ENCODE data around the gene TNIP1. TPM values are rescaled to one million over a fixed set of nuclear protein-coding genes. Genes with fewer than 3 reads are reported as not detected.

TNIP1 gene
- total RNA-seq, 2 donors from 2014 or later: 51.3 to 52.2 TPM

DNA sequence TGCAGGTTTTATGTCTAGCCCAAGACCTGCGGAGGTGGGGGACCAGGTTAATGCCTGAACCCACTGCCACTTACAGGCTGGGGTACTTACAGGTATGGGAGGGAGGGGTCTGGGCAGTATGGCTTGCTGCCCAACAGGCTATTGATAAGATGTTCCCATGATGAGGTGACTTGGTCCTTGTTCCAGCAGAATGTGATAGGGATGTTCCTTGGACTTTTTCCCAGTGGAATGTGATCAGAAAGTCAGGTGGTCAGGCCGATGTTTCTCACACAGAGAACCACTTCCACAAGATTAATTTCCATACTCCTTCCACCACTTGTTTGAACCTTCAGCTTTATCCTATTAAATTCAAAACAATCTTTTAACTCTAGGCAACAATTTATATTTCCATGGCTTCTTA is 87.4 kb downstream of the TNIP1 start:
- H3K36me3 ChIP-seq (ENCODE audit: control insufficient read depth, insufficient read depth, low read length): no peaks in the 10 kb centered on the region
- H3K9ac ChIP-seq (ENCODE audit: extremely low read depth, low read length, poor library complexity, severe bottlenecking): no peak overlapping the region
- H3K27me3 ChIP-seq (ENCODE audit: control insufficient read depth, insufficient read depth, low read length, poor library complexity, severe bottlenecking): no peaks in the 10 kb centered on the region
- TF ChIP-seq, protein P1, sequence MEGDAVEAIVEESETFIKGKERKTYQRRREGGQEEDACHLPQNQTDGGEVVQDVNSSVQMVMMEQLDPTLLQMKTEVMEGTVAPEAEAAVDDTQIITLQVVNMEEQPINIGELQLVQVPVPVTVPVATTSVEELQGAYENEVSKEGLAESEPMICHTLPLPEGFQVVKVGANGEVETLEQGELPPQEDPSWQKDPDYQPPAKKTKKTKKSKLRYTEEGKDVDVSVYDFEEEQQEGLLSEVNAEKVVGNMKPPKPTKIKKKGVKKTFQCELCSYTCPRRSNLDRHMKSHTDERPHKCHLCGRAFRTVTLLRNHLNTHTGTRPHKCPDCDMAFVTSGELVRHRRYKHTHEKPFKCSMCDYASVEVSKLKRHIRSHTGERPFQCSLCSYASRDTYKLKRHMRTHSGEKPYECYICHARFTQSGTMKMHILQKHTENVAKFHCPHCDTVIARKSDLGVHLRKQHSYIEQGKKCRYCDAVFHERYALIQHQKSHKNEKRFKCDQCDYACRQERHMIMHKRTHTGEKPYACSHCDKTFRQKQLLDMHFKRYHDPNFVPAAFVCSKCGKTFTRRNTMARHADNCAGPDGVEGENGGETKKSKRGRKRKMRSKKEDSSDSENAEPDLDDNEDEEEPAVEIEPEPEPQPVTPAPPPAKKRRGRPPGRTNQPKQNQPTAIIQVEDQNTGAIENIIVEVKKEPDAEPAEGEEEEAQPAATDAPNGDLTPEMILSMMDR (conservative IDR thresholded peaks at IDR 0.05): no peak
- Mint-ChIP-seq H3K27me3 (ENCODE audit: insufficient read depth) (peaks cover 11% of the 10 kb centered on the region), H3K4me1 (no peaks in the 10 kb centered on the region), H3K36me3 (ENCODE audit: low read depth) (no peaks in the 10 kb centered on the region), H3K4me3 (no peak overlapping the region), H3K27ac (no peak overlapping the region), H3K9me3 (peaks cover 36% of the 10 kb centered on the region)
- 95 to 100% methylated on average over 1 to 2 of the region's 2 CpGs for WGBS, 2 experiments (ENCODE audit: insufficient coverage in 1 of 2, insufficient read length in 1 of 2)
- no peak for DNase-seq
- H3K4me3 ChIP-seq (ENCODE audit: low read length): no peak overlapping the region
- peaks cover 56% of the 10 kb centered on the region for H3K9me3 ChIP-seq (ENCODE audit: control insufficient read depth, low read length)
- no peaks in the 10 kb centered on the region for H3K4me1 ChIP-seq (ENCODE audit: control insufficient read depth, insufficient read depth, low read length)
- no peak overlapping the region for H3K27ac ChIP-seq (ENCODE audit: low read depth, low read length)

DNA sequence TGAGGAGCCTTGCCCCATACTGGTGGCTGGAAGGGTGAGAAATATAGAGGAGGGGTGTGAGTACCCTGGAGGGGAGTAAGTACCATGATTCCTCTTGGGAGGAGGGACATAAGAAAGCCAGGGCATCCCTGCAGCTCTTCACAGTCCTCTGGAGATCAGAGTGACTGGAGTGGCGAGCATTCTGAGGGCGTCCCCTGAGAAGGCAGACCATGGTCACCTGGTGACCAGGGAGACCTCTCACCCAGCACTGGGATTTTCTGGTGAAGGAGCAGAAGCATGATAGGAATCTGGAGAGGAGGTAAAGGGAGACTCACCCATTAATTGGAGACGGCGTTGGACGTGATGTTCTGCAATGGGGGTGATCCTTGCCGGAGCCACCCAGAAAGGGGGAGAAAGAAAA is 88.1 kb downstream of the TNIP1 start:
- Histone ChIP-seq H3K9ac (ENCODE audit: extremely low read depth, low read length, poor library complexity, severe bottlenecking) (no peak overlapping the region), H3K4me1 (ENCODE audit: control insufficient read depth, insufficient read depth, low read length) (no peaks in the 10 kb centered on the region), H3K27ac (ENCODE audit: low read depth, low read length) (no peak overlapping the region), H3K27me3 (ENCODE audit: control insufficient read depth, insufficient read depth, low read length, poor library complexity, severe bottlenecking) (no peaks in the 10 kb centered on the region), H3K4me3 (ENCODE audit: low read length) (no peak overlapping the region), H3K9me3 (ENCODE audit: control insufficient read depth, low read length) (peaks cover 63% of the 10 kb centered on the region), H3K36me3 (ENCODE audit: control insufficient read depth, insufficient read depth, low read length) (no peaks in the 10 kb centered on the region)
- TF ChIP-seq, protein P1 (conservative IDR thresholded peaks at IDR 0.05): no peak
- Mint-ChIP-seq H3K27ac (no peak overlapping the region), H3K4me1 (no peaks in the 10 kb centered on the region), H3K36me3 (ENCODE audit: low read depth) (no peaks in the 10 kb centered on the region), H3K27me3 (ENCODE audit: insufficient read depth) (peaks cover 11% of the 10 kb centered on the region), H3K9me3 (peaks cover 36% of the 10 kb centered on the region), H3K4me3 (no peak overlapping the region)
- 94 to 98% methylated on average over 6 of the region's 6 CpGs for WGBS, 2 experiments (ENCODE audit: insufficient coverage in 1 of 2, insufficient read length in 1 of 2)
- DNase-seq: no peak

DNA sequence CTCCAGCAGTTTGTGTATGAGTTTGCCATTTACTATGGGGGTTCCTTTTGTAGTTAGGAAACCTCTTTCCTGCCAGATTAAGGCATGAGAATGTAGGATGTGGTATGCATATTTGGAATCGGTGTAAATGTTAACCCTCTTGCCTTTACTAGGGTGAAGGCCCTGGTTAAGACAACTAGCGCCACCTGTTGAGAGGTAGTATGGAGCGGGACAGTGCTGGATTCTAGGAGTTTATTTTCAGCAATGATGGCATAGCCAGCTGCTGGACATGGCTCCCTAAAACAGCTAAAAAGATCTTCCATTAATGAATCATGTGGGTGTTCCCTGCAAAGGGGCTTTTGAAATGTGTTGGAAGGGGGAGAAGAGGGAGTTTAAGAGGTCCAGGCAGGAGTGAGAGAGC is 91.1 kb downstream of the TNIP1 start:
- TF ChIP-seq, protein P1 (conservative IDR thresholded peaks at IDR 0.05): peak; percentile 68
- Histone ChIP-seq H3K36me3 (ENCODE audit: control insufficient read depth, insufficient read depth, low read length) (no peaks in the 10 kb centered on the region), H3K27ac (ENCODE audit: low read depth, low read length) (no peak overlapping the region), H3K9ac (ENCODE audit: extremely low read depth, low read length, poor library complexity, severe bottlenecking) (no peak overlapping the region), H3K27me3 (ENCODE audit: control insufficient read depth, insufficient read depth, low read length, poor library complexity, severe bottlenecking) (no peaks in the 10 kb centered on the region), H3K9me3 (ENCODE audit: control insufficient read depth, low read length) (peaks cover 69% of the 10 kb centered on the region), H3K4me3 (ENCODE audit: low read length) (peak overlapping the region; percentile 42), H3K4me1 (ENCODE audit: control insufficient read depth, insufficient read depth, low read length) (no peaks in the 10 kb centered on the region)
- no peaks in the 10 kb centered on the region for H3K36me3 Mint-ChIP-seq (ENCODE audit: low read depth)
- H3K4me3 Mint-ChIP-seq: no peak overlapping the region
- H3K27me3 Mint-ChIP-seq (ENCODE audit: insufficient read depth): peaks cover 11% of the 10 kb centered on the region
- peak; percentile 79 for DNase-seq
- no peak overlapping the region for H3K27ac Mint-ChIP-seq
- H3K9me3 Mint-ChIP-seq: peaks cover 33% of the 10 kb centered on the region
- WGBS, 2 experiments (ENCODE audit: insufficient coverage in 1 of 2, insufficient read length in 1 of 2): 63 to 80% methylated on average over 2 to 3 of the region's 3 CpGs
- no peaks in the 10 kb centered on the region for H3K4me1 Mint-ChIP-seq

Measured in endodermal cell (in vitro differentiated cells).